Adrenal gland (tissue), 5 donors: ENCODE results near the gene RPS8.
"Not testable (repeated sequence)": the region's sequence is repeated elsewhere in the genome, so short reads cannot be mapped to it uniquely, and the experiment has no call there.

Experiments used
- CTCF ChIP-seq, 6 experiments: fragments of 450-650 bp in 4 of 6; fragments of 200-600 bp in 2 of 6; sonication (generic) in 1 of 6; IDR thresholded peaks; 1 replicate in 5 of 6; 2 replicates in 1 of 6; pipeline versions ENCODE4 v1.5.1 to v1.8.0; 2016 to 2021; ENCODE audit warnings: antibody characterized with exemption in 6 of 6, mild to moderate bottlenecking in 2 of 6, moderate library complexity in 1 of 6
- POLR2A ChIP-seq, 2 donors: fragments of 450-650 bp; IDR thresholded peaks; one replicate each; pipeline ENCODE4 v1.6.1; 2017; ENCODE audit warnings: antibody characterized with exemption in 2 of 2, mild to moderate bottlenecking in 2 of 2, moderate library complexity in 1 of 2
- donor health status: DM: no; HTN: no; CAD: no.

- not testable (repeated sequence) for TF ChIP-seq CTCF, POLR2A (IDR thresholded peaks at IDR 0.05)
Measured at GRCh38 chr1:44815926-44816325, 40.6 kb downstream of the RPS8 start.
